KG1 (cell line): ENCODE data around the gene GREM1.

Source experiments
- DNase-seq: peaks from one replicate; lab custom pipeline; 2025; lab: John Stamatoyannopoulos, UW

The GREM1 gene

DNA sequence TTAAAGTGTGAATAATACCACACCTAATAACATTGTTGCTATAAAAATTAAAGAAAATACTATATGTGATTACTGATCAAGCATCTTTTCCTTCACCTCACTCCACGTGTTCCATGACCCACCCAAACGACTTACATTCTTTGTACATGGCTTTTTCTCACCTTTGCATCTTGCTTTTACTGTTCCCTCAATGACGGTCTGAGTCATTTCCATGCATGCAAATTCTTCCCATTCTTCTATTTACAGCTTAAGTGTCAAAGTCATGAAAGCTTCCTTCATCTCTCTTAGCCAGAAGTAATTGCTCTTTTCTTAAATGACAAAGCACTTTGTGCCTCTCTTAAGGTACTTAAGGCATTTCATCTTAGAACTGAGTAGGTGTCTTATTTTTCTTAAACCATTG is 64.0 kb downstream of the GREM1 start:
- DNase-seq, result no peak

- DNase-seq, result no peak
These were observed 66.8 kb downstream of the GREM1 start for GRCh38 chr15:32784581-32784980.

- DNase-seq, result no peak
These were observed 69.1 kb downstream of the GREM1 start for GRCh38 chr15:32786906-32787305.

DNA sequence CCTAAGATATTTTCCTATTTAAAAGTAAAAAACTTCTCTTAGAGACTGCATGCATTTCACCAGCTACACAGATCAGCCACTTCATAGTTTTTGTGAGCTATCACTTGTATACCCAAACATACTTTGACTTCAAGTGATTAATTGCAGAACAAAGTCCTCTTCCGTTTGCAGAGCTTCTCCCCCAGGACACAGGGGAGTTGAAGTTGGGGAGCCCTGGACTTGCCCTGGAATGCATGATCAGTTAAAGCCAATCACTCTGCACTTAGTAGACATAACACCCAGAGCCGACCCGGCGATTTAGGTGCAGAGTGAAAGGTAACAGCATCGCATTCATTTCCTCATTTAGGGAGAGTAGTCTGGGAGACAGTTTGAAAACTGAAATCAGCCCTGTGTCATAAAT is 70.1 kb downstream of the GREM1 start:
- no peak for DNase-seq

DNA sequence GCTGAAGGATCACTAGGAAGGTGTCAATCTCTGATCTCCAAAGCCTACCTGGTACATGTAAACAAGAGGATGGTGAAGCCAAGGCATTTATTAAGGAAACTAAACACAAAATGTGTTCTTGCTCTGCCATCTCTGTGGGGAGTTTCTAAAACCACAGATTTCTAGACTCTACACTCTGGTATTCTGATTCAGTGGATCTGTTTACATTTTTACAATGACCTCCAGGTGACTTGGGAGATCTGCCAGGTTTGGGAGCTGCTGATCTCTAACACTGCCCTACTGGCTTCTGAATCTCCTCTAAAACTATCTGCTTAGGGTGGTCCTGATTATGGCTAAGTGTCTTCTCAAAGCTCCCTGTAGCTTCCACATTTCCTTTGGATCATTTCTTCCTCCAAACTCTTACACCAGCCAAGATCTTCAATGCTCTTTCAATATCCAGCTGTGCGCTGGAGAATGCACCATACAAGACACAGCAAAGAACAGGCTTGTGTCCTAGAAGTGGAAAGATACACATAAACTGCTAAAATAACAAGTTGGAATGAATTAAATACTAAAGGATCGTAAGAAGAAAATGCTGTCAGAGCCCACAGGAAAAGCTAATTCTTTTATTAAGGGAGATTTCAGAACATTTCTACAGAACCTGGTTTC is 72.7 kb downstream of the GREM1 start:
- no peak for DNase-seq

- DNase-seq, result no peak
These were observed 74.6 kb downstream of the GREM1 start for GRCh38 chr15:32792436-32792835.
